ENCODE measurements around the gene OGFOD1. TPM values are rescaled to one million over a fixed set of nuclear protein-coding genes. Genes with fewer than 3 reads are reported as not detected.

The OGFOD1 gene
- total RNA-seq, 4 donors from 2014 or later = 28.8 to 58.3 (median 32.1) TPM

GRCh38 chr16:56422896-56423441 is 28.4 kb upstream of the OGFOD1 start:
- DNase-seq = no peak
- Histone ChIP-seq H3K4me1 (peaks cover 14 to 84% (median 37%) of the 10 kb centered on the region in 3 donors), H3K4me3 (peak overlapping the region in 1 of 4 donors; percentile 61), H3K27ac (peak overlapping the region in 1 of 4 donors; percentile 86), H3K36me3 (no peaks in the 10 kb centered on the region), H3K9me3 (no peaks in the 10 kb centered on the region), H3K27me3 (no peaks in the 10 kb centered on the region)
- WGBS, 2 donors = 66 to 71% methylated on average over 4 of the region's 4 CpGs
- TF ChIP-seq CTCF (IDR thresholded peaks at IDR 0.05) (no peak), POLR2A (IDR thresholded peaks at IDR 0.05) (no peak)
- intact Hi-C loops (cut with DNase I) = no loop called here

- whole genome bisulfite sequencing, 2 donors = 19 to 28% methylated on average over 7 of the region's 7 CpGs
- no peak for DNase-seq
- Histone ChIP-seq H3K4me3 (peak overlapping the region; percentile 61 to 98 (median 94)), H3K27ac (peak overlapping the region; percentile 86 to 94 (median 94)), H3K27me3 (no peaks in the 10 kb centered on the region), H3K9me3 (no peaks in the 10 kb centered on the region), H3K36me3 (no peaks in the 10 kb centered on the region), H3K4me1 (peaks cover 14 to 78% (median 37%) of the 10 kb centered on the region in 3 donors)
- intact Hi-C loops (cut with DNase I) = no loop called here
- no peak for TF ChIP-seq POLR2A (IDR thresholded peaks at IDR 0.05)
- TF ChIP-seq CTCF (IDR thresholded peaks at IDR 0.05) = no peak
Observed at GRCh38 chr16:56423584-56424403, 27.6 kb upstream of the OGFOD1 start.

- DNase-seq = no peak
- 1 to 3% methylated on average over 14 to 15 of the region's 16 CpGs for WGBS, 2 donors
- no peaks in the 10 kb centered on the region for H3K27me3 ChIP-seq
- H3K36me3 ChIP-seq = no peaks in the 10 kb centered on the region
- H3K4me3 ChIP-seq = peak overlapping the region; percentile 61 to 98 (median 94)
- H3K27ac ChIP-seq = peak overlapping the region; percentile 86 to 94 (median 94)
- peaks cover 11 to 73% (median 36%) of the 10 kb centered on the region in 3 donors for H3K4me1 ChIP-seq
- H3K9me3 ChIP-seq = no peaks in the 10 kb centered on the region
- intact Hi-C loops (cut with DNase I) = no loop called here
- no peak for TF ChIP-seq CTCF (IDR thresholded peaks at IDR 0.05)
- no peak for TF ChIP-seq POLR2A (IDR thresholded peaks at IDR 0.05)
Observed at GRCh38 chr16:56424404-56424764, 27.0 kb upstream of the OGFOD1 start.

- Histone ChIP-seq H3K27me3 (no peaks in the 10 kb centered on the region), H3K27ac (peak overlapping the region; percentile 86 to 94 (median 94)), H3K36me3 (no peaks in the 10 kb centered on the region), H3K4me1 (peaks cover 11 to 67% (median 31%) of the 10 kb centered on the region in 3 donors), H3K4me3 (peak overlapping the region; percentile 61 to 98 (median 94)), H3K9me3 (no peaks in the 10 kb centered on the region)
- TF ChIP-seq CTCF (IDR thresholded peaks at IDR 0.05) (no peak), POLR2A (IDR thresholded peaks at IDR 0.05) (peak in 2 of 4 donors; percentile 24 to 28)
- no peak for DNase-seq
- intact Hi-C loops (cut with DNase I) = no loop called here
- WGBS, 2 donors = 0% methylated on average over 2 of the region's 79 CpGs; no CpG with 5 or more reads in 1 of the 2 donors
Observed at GRCh38 chr16:56424791-56425438, 26.4 kb upstream of the OGFOD1 start.

GRCh38 chr16:56425439-56425832 is 25.9 kb upstream of the OGFOD1 start, which contains the start of gene AMFR:
AMFR (minus strand) TSS chr16:56425545; CDS start chr16:56425327, 218 bp downstream.
- peaks cover 11 to 62% (median 29%) of the 10 kb centered on the region in 3 donors for H3K4me1 ChIP-seq
- 0% methylated on average over 2 of the region's 57 CpGs; no CpG with 5 or more reads in 1 of the 2 donors for WGBS, 2 donors
- intact Hi-C loops (cut with DNase I) = no loop called here
- peak within 1 kb of the TSS; percentile 61 to 98 (median 94) for H3K4me3 ChIP-seq
- no peaks in the 10 kb centered on the region for H3K27me3 ChIP-seq
- DNase-seq = no peak
- TF ChIP-seq CTCF (IDR thresholded peaks at IDR 0.05) (peak in 5 of 6 experiments; percentile 13 to 78 (median 64)), POLR2A (IDR thresholded peaks at IDR 0.05) (no peak)
- H3K27ac ChIP-seq = peak within 1 kb of the TSS; percentile 86 to 94 (median 94)
- H3K36me3 ChIP-seq = peaks cover 0 to 4% (median 0%) of the 10 kb centered on the region in 3 donors
- no peaks in the 10 kb centered on the region for H3K9me3 ChIP-seq
